Neural cell (in vitro differentiated cells): ENCODE results near the gene SLC1A2.

Experiments used
- CTCF ChIP-seq: fragments of 450-650 bp; IDR thresholded peaks from 2 replicates; pipeline ENCODE4 v1.5.1; 2014; ENCODE audit warnings: antibody characterized with exemption, mild to moderate bottlenecking, moderate library complexity; ENCODE audit not compliant: poor library complexity, severe bottlenecking
- EP300 ChIP-seq: fragments of 450-650 bp; conservative IDR thresholded peaks from 2 replicates; pipeline ENCODE4 v1.6.1; 2014; ENCODE audit warnings: antibody characterized with exemption, mild to moderate bottlenecking, moderate library complexity; ENCODE audit not compliant: poor library complexity, severe bottlenecking
- EZH2 ChIP-seq: fragments of 200-600, 300-800 bp; shearing (Covaris generic), sonication (generic); IDR thresholded peaks from 2 replicates; pipeline ENCODE4 v1.6.1; 2014; ENCODE audit warnings: antibody characterized with exemption, low read length, borderline replicate concordance, mild to moderate bottlenecking; ENCODE audit not compliant: insufficient read depth, poor library complexity, severe bottlenecking
- MXI1 ChIP-seq: fragments of 450-650 bp; conservative IDR thresholded peaks from 2 replicates; pipeline ENCODE4 v1.6.1; 2014; ENCODE audit warnings: antibody characterized with exemption, mild to moderate bottlenecking; ENCODE audit not compliant: poor library complexity, severe bottlenecking
- POLR2AphosphoS5 ChIP-seq: IDR thresholded peaks from 2 replicates; pipeline ENCODE4 v1.6.1; 2012
- RAD21 ChIP-seq: fragments of 450-650 bp; conservative IDR thresholded peaks from 2 replicates; pipeline ENCODE4 v1.6.1; 2014; ENCODE audit warnings: antibody characterized with exemption, mild to moderate bottlenecking, moderate library complexity
- REST ChIP-seq: IDR thresholded peaks from 2 replicates; pipeline ENCODE4 v1.6.1; 2012; ENCODE audit warnings: borderline replicate concordance
- TAF1 ChIP-seq: IDR thresholded peaks from 2 replicates; pipeline ENCODE4 v1.6.1; 2012; ENCODE audit warnings: low read depth

GRCh38 chr11:35376118-35376510 lies 43.2 kb downstream of the SLC1A2 start:
- TF ChIP-seq CTCF (no peak), EZH2 (no peak), POLR2AphosphoS5 (no peak), REST (no peak), MXI1 (no peak), EP300 (no peak), TAF1 (no peak), RAD21 (no peak)
